Prostate gland (tissue), 2 donors: Measurements from ENCODE around the gene GAK. TPM values are rescaled to one million over a fixed set of nuclear protein-coding genes. Genes with fewer than 3 reads are reported as not detected.

Experiments used
- DNase-seq: peaks from one replicate; pipeline ENCODE4 v3.0.0-alpha.2; 2019; ENCODE audit warnings: low spot score
- H3K27ac ChIP-seq, 2 donors: fragments of 200-600 bp; sonication (generic); 2 replicates each; pipeline ENCODE4 v1.5.1; 2017 to 2019
- H3K27me3 ChIP-seq: fragments of 200-600 bp; sonication (generic); replicated peaks from 2 replicates; pipeline ENCODE4 v1.5.1; 2019; ENCODE audit not compliant: insufficient read depth
- H3K36me3 ChIP-seq, 2 donors: fragments of 200-600 bp; sonication (generic); 1 replicate in 1 of 2; 2 replicates in 1 of 2; pipeline versions ENCODE4 v1.5.1 to v1.8.1; 2017 to 2019
- H3K4me1 ChIP-seq: fragments of 200-600 bp; sonication (generic); replicated peaks from 2 replicates; pipeline ENCODE4 v1.5.1; 2019
- H3K4me3 ChIP-seq, 2 donors: fragments of 200-600 bp; sonication (generic); 2 replicates each; pipeline ENCODE4 v1.5.1; 2017 to 2019
- H3K9me3 ChIP-seq: fragments of 200-600 bp; sonication (generic); 2 replicates; pipeline ENCODE4 v1.5.1; 2017
- CTCF ChIP-seq, 4 experiments: fragments of 200-600 bp in 2 of 4; fragments of 450-650 bp in 2 of 4; sonication (generic) in 2 of 4; IDR thresholded peaks; 1 replicate in 3 of 4; 2 replicates in 1 of 4; pipeline ENCODE4 v1.5.1; 2016 to 2019; ENCODE audit warnings: antibody characterized with exemption in 4 of 4, mild to moderate bottlenecking in 2 of 4, moderate library complexity in 2 of 4
- POLR2A ChIP-seq: fragments of 450-650 bp; IDR thresholded peaks from one replicate; pipeline ENCODE4 v1.6.1; 2016; ENCODE audit warnings: antibody characterized with exemption, mild to moderate bottlenecking
- POLR2AphosphoS5 ChIP-seq: sonication (generic); formaldehyde crosslinking; IDR thresholded peaks from one replicate; pipeline ENCODE4 v1.6.1; 2017; ENCODE audit warnings: antibody characterized with exemption
- WGBS: methylation state at CpG from one replicate; pipeline ENCODE4 v1.1.5; 2018; 5-methylcytosine and 5-hydroxymethylcytosine counted together
- intact Hi-C: fragments of 100-400 bp; cut with DNase I; formaldehyde crosslinking; loops from one replicate; pipeline ENCODE4 v1.14.2; 2022
- total RNA-seq, 2 donors: library from RNA; depleted of rRNA; stranded (reverse); fragments of >200 nt; gene quantifications; one replicate each; pipeline ENCODE4 v1.1.0, GENCODE V29; 2016

The GAK gene
- total RNA-seq, 2 donors from 2014 or later: 158 to 181 TPM

GRCh38 chr4:829761-830600, 102.1 kb downstream of the GAK start:
- H3K4me3 ChIP-seq: no peak overlapping the region
- H3K27ac ChIP-seq: no peak overlapping the region
- H3K9me3 ChIP-seq: no peaks in the 10 kb centered on the region
- H3K36me3 ChIP-seq: no peaks in the 10 kb centered on the region
- WGBS: 64% methylated on average over 26 of the region's 26 CpGs
- H3K27me3 ChIP-seq: peaks cover 4% of the 10 kb centered on the region
- intact Hi-C loops: no loop called here
- H3K4me1 ChIP-seq: peaks cover 7% of the 10 kb centered on the region
- no peak for DNase-seq
- TF ChIP-seq CTCF (IDR thresholded peaks at IDR 0.05): no peak
- no peak for TF ChIP-seq POLR2AphosphoS5

GRCh38 chr4:829291-829690, 102.8 kb downstream of the GAK start:
- H3K36me3 ChIP-seq: no peaks in the 10 kb centered on the region
- H3K9me3 ChIP-seq: no peaks in the 10 kb centered on the region
- TF ChIP-seq POLR2AphosphoS5 (no peak), CTCF (IDR thresholded peaks at IDR 0.05) (no peak), POLR2A (no peak)
- 86% methylated on average over 6 of the region's 6 CpGs for WGBS
- intact Hi-C loops: no loop called here
- no peak overlapping the region for H3K27ac ChIP-seq
- peaks cover 10% of the 10 kb centered on the region for H3K27me3 ChIP-seq
- DNase-seq: no peak
- H3K4me1 ChIP-seq: peaks cover 7% of the 10 kb centered on the region
- H3K4me3 ChIP-seq: no peak overlapping the region

- Histone ChIP-seq H3K27ac (no peak overlapping the region), H3K4me1 (peaks cover 7% of the 10 kb centered on the region), H3K4me3 (no peak overlapping the region), H3K36me3 (no peaks in the 10 kb centered on the region), H3K27me3 (peaks cover 15% of the 10 kb centered on the region), H3K9me3 (no peaks in the 10 kb centered on the region)
- intact Hi-C loops: no loop called here
- TF ChIP-seq CTCF (IDR thresholded peaks at IDR 0.05): no peak
- no peak for TF ChIP-seq POLR2AphosphoS5
- TF ChIP-seq POLR2A: no peak
- DNase-seq: no peak
- 38% methylated on average over 16 of the region's 16 CpGs for WGBS
Observed at GRCh38 chr4:828641-829271, 103.4 kb downstream of the GAK start.

GRCh38 chr4:827209-828081, 104.7 kb downstream of the GAK start:
- Histone ChIP-seq H3K9me3 (no peaks in the 10 kb centered on the region), H3K36me3 (no peaks in the 10 kb centered on the region), H3K4me3 (no peak overlapping the region), H3K27ac (no peak overlapping the region), H3K4me1 (peaks cover 7% of the 10 kb centered on the region), H3K27me3 (peaks cover 20% of the 10 kb centered on the region)
- intact Hi-C loops: no loop called here
- TF ChIP-seq POLR2A (no peak), CTCF (IDR thresholded peaks at IDR 0.05) (no peak), POLR2AphosphoS5 (no peak)
- DNase-seq: no peak
- 28% methylated on average over 17 of the region's 20 CpGs for WGBS
